ENCODE data around the gene CLEC7A.

- no peak for TF ChIP-seq ZNF324 (tag by site-specific recombination; IDR thresholded peaks at IDR 0.05)
- no peak for TF ChIP-seq YY1 (tag by site-specific recombination; IDR thresholded peaks at IDR 0.05)
- TF ChIP-seq FEZF1 (tag by site-specific recombination; IDR thresholded peaks at IDR 0.05) = no peak
- no peak for TF ChIP-seq KLF9 (tag by site-specific recombination; IDR thresholded peaks at IDR 0.05; ENCODE audit: low read depth)
- TF ChIP-seq ZBTB44 (tag by site-specific recombination; IDR thresholded peaks at IDR 0.05) = no peak
- no peak for TF ChIP-seq ZNF585B (tag by site-specific recombination; IDR thresholded peaks at IDR 0.05)
- no peak for TF ChIP-seq ZNF549 (tag by site-specific recombination; IDR thresholded peaks at IDR 0.05)
Observed at GRCh38 chr12:10111451-10111850, 18.5 kb downstream of the CLEC7A start.
